GM19240 (cell line): ENCODE data around the gene RMND5B.
"Not testable (repeated sequence)": the region's sequence is repeated elsewhere in the genome, so short reads cannot be mapped to it uniquely, and the experiment has no call there.

Source experiments
- DNase-seq: peaks from one replicate; pipeline ENCODE4 v3.0.0; 2011; ENCODE audit warnings: low spot score; ENCODE audit not compliant: insufficient read length

RMND5B gene

GRCh38 chr5:178130234-178130575 is 609 bp upstream of the RMND5B start:
- not testable (repeated sequence) for DNase-seq

GRCh38 chr5:178131446-178131996 is 707 bp downstream of the RMND5B start:
- no peak for DNase-seq

DNA sequence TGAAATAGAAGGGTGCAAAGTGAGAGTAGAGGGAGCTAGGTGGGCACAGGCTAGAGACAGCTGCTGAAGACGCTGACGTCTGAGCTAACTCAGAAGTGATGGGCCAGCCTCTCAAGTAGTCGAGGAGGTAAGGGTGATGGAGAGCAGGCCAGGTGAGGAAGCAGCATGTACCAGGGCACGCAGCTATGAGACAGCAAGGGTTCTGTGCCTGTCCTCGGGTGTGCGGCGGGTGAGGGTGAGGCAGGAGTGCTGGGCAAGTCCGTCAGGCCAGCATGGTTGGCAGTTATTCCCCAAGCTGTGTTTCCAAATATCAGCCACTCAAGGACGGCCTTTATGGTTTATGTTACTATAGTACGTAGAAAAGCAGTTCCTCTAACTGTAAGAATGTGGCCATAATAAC is 6.2 kb downstream of the RMND5B start:
- no peak for DNase-seq

DNA sequence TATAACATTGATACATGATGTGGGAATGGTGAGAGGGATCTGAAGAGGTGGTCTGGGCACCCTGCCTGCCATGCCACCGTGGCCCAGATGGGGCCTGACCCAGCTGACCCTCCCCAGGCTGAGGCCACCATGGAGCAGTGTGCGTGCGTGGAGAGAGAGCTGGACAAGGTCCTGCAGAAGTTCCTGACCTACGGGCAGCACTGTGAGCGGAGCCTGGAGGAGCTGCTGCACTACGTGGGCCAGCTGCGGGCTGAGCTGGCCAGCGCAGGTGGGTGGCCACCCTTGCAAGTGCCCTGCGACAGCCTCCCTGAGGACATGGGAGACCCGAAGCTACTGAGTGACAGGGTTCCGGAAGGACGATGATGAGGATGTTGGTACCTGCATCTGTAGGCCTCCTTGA is 7.2 kb downstream of the RMND5B start:
- DNase-seq, result no peak

DNA sequence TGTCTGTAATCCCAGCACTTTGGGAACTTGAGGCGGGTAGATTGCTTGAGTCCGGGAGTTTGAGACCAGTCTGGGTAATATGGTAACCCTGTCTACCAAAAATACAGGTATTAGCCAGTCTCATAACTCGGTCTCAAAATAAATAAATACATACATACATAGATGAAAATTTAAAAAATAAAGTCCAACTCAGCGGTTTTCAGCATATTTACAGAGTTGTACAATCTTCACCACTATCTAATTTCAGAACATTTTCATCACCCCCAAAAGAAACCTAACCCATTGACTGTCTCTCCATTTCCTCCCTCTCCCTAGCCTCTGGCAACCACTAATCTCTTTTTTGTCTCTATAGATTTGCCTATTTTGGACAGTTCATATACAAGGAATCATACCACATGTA is 10.7 kb downstream of the RMND5B start:
- DNase-seq, result no peak

DNA sequence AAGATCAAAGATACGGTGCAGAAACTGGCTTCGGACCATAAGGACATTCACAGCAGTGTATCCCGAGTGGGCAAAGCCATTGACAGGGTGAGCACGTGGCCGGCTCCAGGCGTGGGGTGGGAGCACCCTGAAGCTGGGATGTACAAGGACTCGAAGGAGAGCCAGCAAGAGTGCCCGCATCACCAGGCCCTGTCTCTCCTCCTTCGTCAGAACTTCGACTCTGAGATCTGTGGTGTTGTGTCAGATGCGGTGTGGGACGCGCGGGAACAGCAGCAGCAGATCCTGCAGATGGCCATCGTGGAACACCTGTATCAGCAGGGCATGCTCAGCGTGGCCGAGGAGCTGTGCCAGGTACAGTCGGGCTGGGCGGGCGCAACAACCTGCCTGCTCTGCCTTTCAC is 11.8 kb downstream of the RMND5B start:
- DNase-seq, result no peak

DNA sequence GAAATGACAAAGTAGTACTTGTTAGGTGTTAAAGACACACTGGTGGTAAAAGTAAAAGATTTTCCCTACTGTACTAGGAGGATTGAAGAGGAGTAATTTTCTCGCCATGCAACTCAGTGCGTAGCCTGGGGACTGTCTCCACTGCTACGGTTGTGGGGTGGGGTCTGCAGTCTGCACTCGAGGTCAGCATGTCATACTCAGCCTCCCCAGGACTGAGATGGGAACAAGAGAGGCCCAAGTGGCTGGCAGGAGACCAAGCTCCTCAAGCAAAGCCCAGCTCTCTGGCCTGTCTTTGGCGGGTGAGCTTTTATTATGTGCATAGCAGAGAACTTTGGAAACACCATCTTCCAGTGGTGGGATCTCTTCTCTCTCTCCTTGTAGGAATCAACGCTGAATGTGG is 12.4 kb downstream of the RMND5B start:
- no peak for DNase-seq

DNA sequence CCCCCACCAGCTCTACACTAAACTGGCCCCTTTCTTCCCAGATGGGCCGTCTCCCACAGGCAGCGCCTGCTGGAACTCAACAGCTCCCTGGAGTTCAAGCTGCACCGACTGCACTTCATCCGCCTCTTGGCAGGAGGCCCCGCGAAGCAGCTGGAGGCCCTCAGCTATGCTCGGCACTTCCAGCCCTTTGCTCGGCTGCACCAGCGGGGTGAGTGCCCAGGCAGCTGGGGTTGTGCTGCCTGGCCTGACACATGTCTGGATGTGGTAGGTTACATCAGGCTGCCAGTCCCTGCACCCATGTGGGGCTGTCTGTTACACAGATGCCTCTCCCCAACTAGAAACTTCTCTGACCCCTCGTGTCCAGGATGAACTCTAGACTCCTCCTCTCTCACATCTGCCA is 13.1 kb downstream of the RMND5B start:
- DNase-seq, result no peak

DNA sequence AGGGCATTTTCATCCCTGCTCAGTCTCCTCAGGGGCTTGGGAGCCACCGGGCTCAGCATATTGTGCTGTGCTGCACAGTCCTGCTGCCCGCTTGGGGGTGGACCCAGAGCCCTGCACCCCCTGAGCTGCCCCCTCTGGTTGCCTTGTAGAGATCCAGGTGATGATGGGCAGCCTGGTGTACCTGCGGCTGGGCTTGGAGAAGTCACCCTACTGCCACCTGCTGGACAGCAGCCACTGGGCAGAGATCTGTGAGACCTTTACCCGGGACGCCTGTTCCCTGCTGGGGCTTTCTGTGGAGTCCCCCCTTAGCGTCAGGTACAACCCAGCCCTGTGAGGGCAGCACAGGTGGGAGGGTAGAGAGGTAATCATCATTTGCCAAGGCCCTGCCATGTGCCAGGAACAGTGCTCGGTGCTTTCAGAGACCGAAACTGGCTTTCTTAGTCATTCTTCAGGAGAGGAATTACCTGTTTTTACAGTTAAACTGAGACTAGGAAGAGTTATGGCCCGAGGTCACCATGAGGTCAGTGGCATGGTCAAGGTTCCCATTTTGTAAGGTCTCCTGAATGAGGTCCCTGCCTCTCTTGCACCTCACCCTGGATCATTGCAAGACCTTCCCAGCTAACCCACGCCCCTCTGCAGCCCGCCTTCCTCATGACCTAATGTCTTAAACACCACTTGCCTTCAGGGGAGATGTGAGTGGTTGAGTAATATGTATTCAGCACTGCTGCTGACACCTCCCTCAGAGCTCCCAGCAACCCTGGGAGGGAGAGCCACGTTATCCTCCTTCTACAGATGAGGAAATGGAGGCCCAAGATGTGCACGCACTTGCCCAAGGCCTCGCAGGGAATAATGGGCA is 15.4 kb downstream of the RMND5B start:
- DNase-seq, result peak; percentile 63

GRCh38 chr5:178147406-178147805 is 16.6 kb downstream of the RMND5B start:
- DNase-seq, result no peak

GRCh38 chr5:178149199-178149932 is 18.6 kb downstream of the RMND5B start:
- DNase-seq, result no peak

- DNase-seq, result no peak
These were observed 20.3 kb downstream of the RMND5B start for GRCh38 chr5:178150977-178151734.

DNA sequence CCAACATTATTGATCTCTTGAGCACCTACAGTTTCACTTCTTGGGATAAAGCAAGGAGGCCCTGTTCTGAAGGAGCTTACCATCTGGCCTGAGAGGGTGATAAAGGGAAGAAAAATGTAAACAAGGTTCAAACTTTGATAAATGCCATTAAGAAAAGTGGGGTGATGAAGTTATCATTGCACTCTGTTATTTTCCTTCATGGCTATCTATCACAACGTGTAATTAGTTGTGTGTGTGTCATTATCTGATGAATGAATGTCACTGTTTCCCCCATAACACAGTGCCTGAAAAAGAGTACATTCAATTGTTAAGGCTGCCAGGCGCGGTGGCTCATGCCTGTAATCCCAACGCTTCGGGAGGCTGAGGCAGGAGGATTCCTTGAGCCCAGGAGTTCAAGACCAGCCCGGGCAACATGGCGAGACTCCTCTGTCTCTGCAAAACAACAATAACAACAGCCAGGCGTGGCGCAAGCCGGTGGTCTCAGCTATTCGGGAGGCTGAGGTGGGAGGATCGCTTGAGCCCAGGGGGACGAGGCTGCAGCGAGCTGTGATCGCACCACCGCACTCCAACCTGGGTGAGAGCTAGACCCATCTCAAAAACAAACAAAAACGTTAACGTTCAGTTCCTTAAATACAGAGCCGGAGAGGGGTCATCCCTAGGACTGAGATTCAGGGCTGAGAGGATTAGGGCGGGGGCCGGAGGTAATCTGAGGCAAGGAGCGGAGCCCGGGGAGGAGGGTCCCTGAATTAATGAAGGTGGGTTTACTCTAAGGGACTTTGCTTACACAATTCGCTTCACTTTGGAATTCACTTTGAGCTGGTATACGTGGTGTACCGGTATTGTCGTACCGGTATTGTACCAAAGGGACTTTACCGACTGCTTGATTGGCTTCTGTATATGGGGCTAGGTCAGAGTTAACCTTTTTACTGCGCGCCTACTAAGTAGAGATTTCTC is 22.0 kb downstream of the RMND5B start:
- DNase-seq, result no peak

DNA sequence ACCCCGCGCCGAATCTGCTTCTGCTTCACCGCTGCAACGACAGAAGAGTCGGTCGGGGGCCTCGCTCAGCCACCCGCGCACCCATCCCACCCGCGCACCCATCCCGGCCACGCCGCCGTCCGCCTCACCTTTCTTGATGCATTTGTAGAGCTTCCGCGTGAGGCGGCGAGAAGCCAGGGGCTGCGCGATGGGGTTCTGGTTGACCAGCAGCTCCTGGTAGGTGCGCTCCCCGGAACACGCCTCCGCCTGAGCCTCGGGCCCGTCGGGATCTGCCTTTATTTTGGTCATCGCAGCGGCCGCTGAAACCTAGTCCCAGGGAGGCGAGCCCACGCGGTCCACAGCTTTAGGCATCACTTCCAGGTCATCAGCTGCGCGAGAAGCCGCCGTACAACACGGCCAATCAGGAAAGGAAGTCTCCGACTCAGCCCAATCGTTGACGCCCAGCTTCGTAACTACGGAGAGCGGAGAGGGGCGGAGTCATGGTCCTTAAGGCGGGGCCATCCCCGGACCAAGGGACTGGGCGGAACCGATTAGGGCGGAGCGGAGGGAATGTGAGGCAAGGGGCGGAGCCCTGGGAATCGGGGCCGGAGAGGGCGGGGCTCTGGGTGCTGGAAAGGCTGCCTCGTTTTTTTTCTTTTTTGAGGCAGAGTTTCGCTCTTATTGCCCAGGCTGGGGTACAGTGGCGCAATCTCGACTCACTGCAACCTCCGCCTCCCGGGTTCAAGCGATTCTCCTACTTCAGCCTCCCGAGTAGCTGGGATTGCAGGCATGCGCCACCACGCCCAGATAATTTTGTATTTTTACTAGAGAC is 22.9 kb downstream of the RMND5B start, which contains the start of gene NHP2:
NHP2 (minus strand) TSS at position 356 of the 811 bp plus-strand sequence; CDS start at position 288, 68 bp downstream.
- peak; percentile 85 for DNase-seq

GRCh38 chr5:178155065-178155464 is 24.3 kb downstream of the RMND5B start:
- DNase-seq, result no peak

GRCh38 chr5:178160176-178160575 is 29.4 kb downstream of the RMND5B start:
- no peak for DNase-seq

DNA sequence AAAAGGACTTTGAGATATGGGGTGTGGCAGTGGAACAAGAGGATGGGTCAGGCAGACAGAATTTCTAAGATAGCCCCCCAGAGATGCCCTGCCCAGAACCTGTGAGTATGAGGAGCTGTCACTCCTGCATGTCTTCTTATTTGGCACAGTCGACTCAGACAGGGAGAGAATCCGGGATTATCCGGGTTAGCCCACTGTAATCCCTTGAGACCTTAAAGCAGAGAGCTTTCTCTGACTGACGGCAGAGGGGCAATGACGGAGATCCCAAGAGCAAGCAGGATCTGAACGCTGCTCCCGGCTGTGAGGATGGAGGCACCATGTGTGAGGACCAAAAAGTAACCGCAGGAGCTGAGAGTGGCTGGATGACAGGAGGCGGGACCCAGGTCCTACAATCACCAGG is 31.7 kb downstream of the RMND5B start:
- no peak for DNase-seq

DNA sequence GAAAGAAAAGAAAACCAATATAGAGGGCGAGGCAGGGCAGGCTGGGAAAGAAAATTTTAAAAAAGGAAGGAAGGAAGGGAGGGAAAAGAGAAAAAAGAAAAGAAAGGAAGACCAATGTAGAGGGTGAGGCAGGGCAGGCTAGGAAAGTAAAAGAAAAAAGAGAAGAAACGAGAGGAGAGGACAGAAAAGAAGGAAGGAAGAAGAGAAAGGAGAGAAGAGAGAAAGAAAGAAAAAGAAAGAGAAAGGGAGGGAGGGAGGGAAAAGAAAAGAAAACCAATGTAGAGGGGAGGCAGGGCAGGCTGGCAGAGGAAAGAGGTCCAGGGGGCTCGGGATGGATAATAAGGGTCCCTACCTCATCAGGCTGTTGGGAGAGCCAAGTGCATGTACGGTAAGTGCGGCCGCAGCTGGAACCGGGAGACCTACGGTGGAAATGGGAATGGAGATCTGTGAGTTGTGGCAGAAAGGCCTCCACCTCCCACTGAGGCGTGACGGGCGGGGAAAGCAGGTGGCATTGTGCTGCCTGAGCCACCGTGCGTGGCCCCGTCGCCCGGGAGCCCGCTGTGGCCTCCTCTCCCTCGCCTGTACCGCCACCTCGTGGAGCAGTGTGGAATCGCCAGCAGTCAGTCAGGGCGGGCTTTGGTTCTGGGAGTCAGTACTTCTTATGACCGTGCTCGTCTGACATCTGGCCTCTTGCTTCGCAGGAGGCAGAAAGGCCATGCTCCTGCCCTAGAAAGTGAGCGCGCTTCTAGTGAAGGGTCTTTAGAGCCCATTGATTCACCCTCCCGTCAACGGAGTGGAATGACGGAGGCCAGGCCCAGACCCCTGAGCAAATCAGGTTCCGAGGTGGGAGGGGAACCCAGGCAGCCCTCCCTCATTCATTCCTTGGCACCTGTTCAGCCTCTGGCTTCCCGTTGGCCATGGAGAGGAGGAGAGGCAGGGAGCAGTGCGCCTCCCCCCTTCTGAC is 33.2 kb downstream of the RMND5B start:
- DNase-seq, result peak; percentile 94

- no peak for DNase-seq
These were observed 34.8 kb downstream of the RMND5B start for GRCh38 chr5:178165581-178165980.
